Body of pancreas (tissue), 4 donors: Measurements from ENCODE around the gene CTCF. TPM values are rescaled to one million over a fixed set of nuclear protein-coding genes. Genes with fewer than 3 reads are reported as not detected.

ENCODE experiments used
- ATAC-seq: fragments of 150-250 bp; one replicate; pipeline ENCODE4 v1.9.1; 2016
- DNase-seq, 4 donors: peaks; one replicate each; pipeline ENCODE4 v3.0.0-alpha.2; 2019
- H3K27ac ChIP-seq, 4 donors: fragments of 200-600 bp; sonication (generic); 1 replicate in 3 of 4; 2 replicates in 1 of 4; pipeline versions ENCODE4 v1.5.1 to v1.6.1; 2016 to 2019; ENCODE audit warnings: mild to moderate bottlenecking in 1 of 4, mixed read lengths in 1 of 4, moderate library complexity in 1 of 4
- H3K27me3 ChIP-seq, 2 donors: fragments of 200-600 bp; sonication (generic); one replicate each; pipeline ENCODE4 v1.6.0; 2016; ENCODE audit warnings: mild to moderate bottlenecking in 1 of 2
- H3K36me3 ChIP-seq, 2 donors: fragments of 200-600 bp; sonication (generic); replicated peaks in 1 of 2; 2 replicates each; pipeline ENCODE4 v1.5.1; 2016; ENCODE audit warnings: low read depth in 2 of 2; ENCODE audit not compliant: insufficient read depth in 1 of 2
- H3K4me1 ChIP-seq: fragments of 200-600 bp; sonication (generic); one replicate; pipeline ENCODE4 v1.6.0; 2016
- H3K4me3 ChIP-seq, 2 donors: fragments of 200-600 bp; sonication (generic); 1 replicate in 1 of 2; 2 replicates in 1 of 2; pipeline ENCODE4 v1.5.1; 2016 to 2019
- H3K9me3 ChIP-seq, 3 donors: fragments of 200-600 bp; sonication (generic); 1 replicate in 2 of 3; 2 replicates in 1 of 3; pipeline ENCODE4 v1.5.1; 2016
- CTCF ChIP-seq, 7 experiments: fragments of 450-650 bp in 4 of 7; fragments of 200-600 bp in 3 of 7; sonication (generic) in 3 of 7; IDR thresholded peaks; one replicate each; pipeline ENCODE4 v1.5.1; 2016 to 2019; ENCODE audit warnings: antibody characterized with exemption in 7 of 7
- POLR2A ChIP-seq, 3 donors: fragments of 450-650 bp; IDR thresholded peaks; one replicate each; pipeline ENCODE4 v1.6.1; 2016; ENCODE audit warnings: antibody characterized with exemption in 3 of 3, mild to moderate bottlenecking in 2 of 3
- WGBS, 2 donors: methylation state at CpG; one replicate each; pipeline ENCODE4 v1.1.5; 2017; 5-methylcytosine and 5-hydroxymethylcytosine counted together
- intact Hi-C: fragments of 100-400 bp; cut with DNase I; formaldehyde crosslinking; loops from one replicate; pipeline ENCODE4 v1.15.1; 2023
- total RNA-seq, 2 donors: library from RNA; depleted of rRNA; stranded (reverse); fragments of >200 nt; gene quantifications; one replicate each; pipeline ENCODE4 v1.1.0, GENCODE V29; 2016

The CTCF gene
- total RNA-seq, 2 donors from 2014 or later, result 24.4 to 33.0 TPM

DNA sequence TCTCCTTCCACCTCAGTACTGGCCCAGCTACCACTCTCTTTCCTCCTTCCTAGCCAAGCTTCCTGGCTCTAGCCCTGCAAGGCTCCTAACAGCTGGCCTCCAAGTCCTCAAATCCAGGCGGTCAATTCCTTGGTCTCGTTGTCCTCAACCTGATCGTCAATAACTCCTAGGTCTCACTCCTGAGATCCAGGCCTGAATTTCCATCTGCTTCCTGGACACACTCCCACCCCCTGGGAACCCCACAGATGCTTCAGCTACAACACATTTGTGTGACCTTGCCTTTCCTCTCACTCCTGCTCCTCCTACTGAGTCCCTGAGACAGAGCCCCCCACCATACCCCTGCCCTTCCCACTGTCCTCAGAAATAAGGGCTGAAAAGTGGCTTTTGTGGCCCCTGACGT is 101.9 kb downstream of the CTCF start:
- Histone ChIP-seq H3K27ac (peak overlapping the region; percentile 87 to 97 (median 93)), H3K9me3 (no peaks in the 10 kb centered on the region), H3K4me3 (no peak overlapping the region), H3K4me1 (peaks cover 75% of the 10 kb centered on the region), H3K36me3 (no peaks in the 10 kb centered on the region), H3K27me3 (no peaks in the 10 kb centered on the region)
- ATAC-seq (peak; percentile 30), DNase-seq (peak; percentile 87 to 93 (median 92))
- intact Hi-C loops, result no loop called here
- 29 to 49% methylated on average over 4 of the region's 4 CpGs for WGBS, 2 donors
- TF ChIP-seq POLR2A (IDR thresholded peaks at IDR 0.05) (peak in 2 of 3 donors; percentile 29 to 30), CTCF (IDR thresholded peaks at IDR 0.05) (no peak)

DNA sequence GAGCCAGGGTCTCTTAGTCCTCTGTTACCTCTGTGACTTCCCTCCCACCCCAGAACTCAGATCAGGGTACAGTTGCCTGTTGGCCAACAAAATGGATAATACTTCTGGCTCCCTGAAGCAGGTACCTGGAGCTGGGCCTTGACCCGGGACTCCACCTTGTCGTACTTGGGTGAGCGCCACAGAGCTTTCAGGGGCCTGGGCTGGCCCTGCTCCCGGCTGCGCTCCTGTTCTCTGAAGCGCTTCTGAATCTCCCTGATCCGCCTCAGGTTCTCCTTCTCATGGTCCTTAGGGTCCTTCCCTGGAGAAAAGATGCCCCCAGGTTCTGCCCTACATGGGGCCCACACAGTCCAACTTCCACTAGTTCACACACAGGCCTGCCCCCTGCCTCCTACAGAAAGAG is 102.5 kb downstream of the CTCF start:
- TF ChIP-seq CTCF (IDR thresholded peaks at IDR 0.05), result no peak
- TF ChIP-seq POLR2A (IDR thresholded peaks at IDR 0.05), result no peak
- H3K27me3 ChIP-seq, result no peaks in the 10 kb centered on the region
- H3K9me3 ChIP-seq, result no peaks in the 10 kb centered on the region
- peaks cover 68% of the 10 kb centered on the region for H3K4me1 ChIP-seq
- 28 to 46% methylated on average over 7 of the region's 7 CpGs for WGBS, 2 donors
- no peaks in the 10 kb centered on the region for H3K36me3 ChIP-seq
- no peak overlapping the region for H3K4me3 ChIP-seq
- ATAC-seq (no peak), DNase-seq (peak; percentile 59 to 80 (median 77))
- peak overlapping the region; percentile 87 to 97 (median 93) for H3K27ac ChIP-seq
- intact Hi-C loops, result no loop called here

- H3K4me1 ChIP-seq, result peaks cover 68% of the 10 kb centered on the region
- DNase-seq (no peak), ATAC-seq (no peak)
- intact Hi-C loops, result no loop called here
- H3K27me3 ChIP-seq, result no peaks in the 10 kb centered on the region
- TF ChIP-seq CTCF (IDR thresholded peaks at IDR 0.05), result no peak
- no peak for TF ChIP-seq POLR2A (IDR thresholded peaks at IDR 0.05)
- H3K27ac ChIP-seq, result peak overlapping the region; percentile 87 to 97 (median 93)
- WGBS, 2 donors, result 31 to 37% methylated on average over 5 of the region's 5 CpGs
- no peaks in the 10 kb centered on the region for H3K9me3 ChIP-seq
- H3K36me3 ChIP-seq, result no peaks in the 10 kb centered on the region
- H3K4me3 ChIP-seq, result peak overlapping the region; percentile 44 to 73
Measured at GRCh38 chr16:67665598-67665997, 103.3 kb downstream of the CTCF start.

DNA sequence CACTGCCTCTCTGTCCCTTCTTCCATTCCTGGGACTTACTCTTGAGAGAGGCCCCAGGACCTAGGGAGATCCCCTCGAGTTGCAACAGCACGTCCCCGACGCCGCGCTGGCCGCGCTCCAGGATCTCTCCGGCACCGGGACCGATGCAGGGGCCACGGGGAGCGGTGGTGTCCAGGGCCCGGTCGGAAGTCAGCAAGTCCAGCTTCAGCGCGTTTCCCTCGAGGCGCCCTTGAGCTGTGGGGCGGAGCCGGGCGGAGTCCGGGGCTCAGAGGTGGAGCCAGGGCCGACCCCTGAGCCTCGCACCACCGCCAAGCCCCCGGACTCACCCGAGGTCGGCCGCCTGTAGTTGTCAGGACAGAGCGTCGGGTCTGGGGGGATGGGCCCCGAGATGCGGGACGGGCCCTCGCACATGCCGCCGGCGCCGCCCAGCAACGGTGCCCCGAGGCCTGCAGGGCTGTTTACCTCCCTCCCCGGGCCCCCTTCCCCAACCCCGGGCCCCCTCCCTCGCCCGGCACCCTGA is 103.8 kb downstream of the CTCF start:
- H3K27me3 ChIP-seq, result no peaks in the 10 kb centered on the region
- H3K4me1 ChIP-seq, result peaks cover 66% of the 10 kb centered on the region
- TF ChIP-seq CTCF (IDR thresholded peaks at IDR 0.05) (no peak), POLR2A (IDR thresholded peaks at IDR 0.05) (peak in 1 of 3 donors; percentile 26)
- WGBS, 2 donors, result 0 to 1% methylated on average over 2 to 43 of the region's 46 CpGs
- intact Hi-C loops, result no loop called here
- H3K36me3 ChIP-seq, result no peaks in the 10 kb centered on the region
- ATAC-seq, result peak; percentile 6
- H3K9me3 ChIP-seq, result no peaks in the 10 kb centered on the region
- DNase-seq, result peak; percentile 64 to 70 (median 69)
- peak overlapping the region; percentile 44 to 73 for H3K4me3 ChIP-seq
- peak overlapping the region; percentile 87 to 97 (median 93) for H3K27ac ChIP-seq
